IMR-90 (cell line): ENCODE data around the gene TRIM74. TPM values are rescaled to one million over a fixed set of nuclear protein-coding genes. Genes with fewer than 3 reads are reported as not detected.
"Not testable (repeated sequence)": the region's sequence is repeated elsewhere in the genome, so short reads cannot be mapped to it uniquely, and the experiment has no call there.

Experiments
- ATAC-seq: fragments of 200-7000 bp; cut with Tn5 transposase; 2 replicates; pipeline ENCODE4 v1.9.1; 2020; ENCODE audit warnings: low read depth, mild to moderate bottlenecking, moderate library complexity
- BruUV-seq: library from RNA; stranded (reverse); fragments of 400-500 nt; replicated peaks from 2 replicates; lab custom pipeline; 2021; lab: Mats Ljungman, UMichigan
- CTCF ChIA-PET: fragments of 300-600 bp; formaldehyde crosslinking; extraction: SDS; loops from one replicate; lab custom pipeline; 2021; ENCODE audit warnings: antibody characterized with exemption; lab: Yijun Ruan, JAX
- POLR2A ChIA-PET: fragments of 300-600 bp; sonication (Branson Sonifier 250); formaldehyde crosslinking; loops from one replicate; lab custom pipeline; 2022; ENCODE audit warnings: antibody characterized with exemption; ENCODE audit not compliant: unreplicated experiment; lab: Charles Lee
- DNase-seq: peaks from one replicate; pipeline ENCODE4 v3.0.0; 2013
- H2AFZ ChIP-seq: replicated peaks from 2 replicates; pipeline ENCODE3; 2013; ENCODE audit warnings: low read length, mild to moderate bottlenecking; ENCODE audit not compliant: poor library complexity
- H2AK5ac ChIP-seq: 2 replicates; pipeline ENCODE4 v1.6.1; 2013; ENCODE audit warnings: low read depth, low read length, inconsistent platforms
- H2AK9ac ChIP-seq: replicated peaks from 2 replicates; pipeline ENCODE3; 2013; ENCODE audit warnings: mild to moderate bottlenecking, low read depth, low read length, moderate library complexity; ENCODE audit not compliant: poor library complexity
- H2BK120ac ChIP-seq: 2 replicates; pipeline ENCODE4 v1.6.1; 2013; ENCODE audit warnings: low read depth, low read length, inconsistent platforms
- H2BK15ac ChIP-seq: 3 replicates; pipeline ENCODE4 v1.6.1; 2013; ENCODE audit warnings: low read depth, low read length, inconsistent platforms
- H2BK20ac ChIP-seq: 2 replicates; pipeline ENCODE4 v1.6.1; 2013; ENCODE audit warnings: low read depth, mild to moderate bottlenecking, inconsistent platforms, low read length, moderate library complexity
- H2BK5ac ChIP-seq: 2 replicates; pipeline ENCODE4 v1.6.1; 2013; ENCODE audit warnings: mild to moderate bottlenecking, low read depth, low read length, inconsistent platforms; ENCODE audit not compliant: poor library complexity, severe bottlenecking
- H3K14ac ChIP-seq: replicated peaks from 2 replicates; pipeline ENCODE4 v1.6.1; 2013; ENCODE audit warnings: low read depth, low read length, inconsistent platforms
- H3K18ac ChIP-seq: 2 replicates; pipeline ENCODE4 v1.6.1; 2013; ENCODE audit warnings: low read depth, low read length, control low read depth
- H3K23ac ChIP-seq: 2 replicates; pipeline ENCODE4 v1.6.1; 2013; ENCODE audit warnings: low read depth, low read length, inconsistent platforms
- H3K27ac ChIP-seq: 2 replicates; pipeline ENCODE4 v1.5.1; 2013; ENCODE audit warnings: mild to moderate bottlenecking, control low read depth, low read length; ENCODE audit not compliant: insufficient read depth
- H3K27me3 ChIP-seq: 2 replicates; pipeline ENCODE4 v1.6.1; 2013; ENCODE audit warnings: low read length; ENCODE audit not compliant: control insufficient read depth, insufficient read depth
- H3K36me3 ChIP-seq: 2 replicates; pipeline ENCODE4 v1.6.1; 2013; ENCODE audit warnings: low read length, mixed read lengths; ENCODE audit not compliant: control insufficient read depth, insufficient read depth
- H3K4ac ChIP-seq: 2 replicates; pipeline ENCODE4 v1.6.1; 2013; ENCODE audit warnings: low read depth, low read length, inconsistent platforms
- H3K4me1 ChIP-seq: 2 replicates; pipeline ENCODE4 v1.6.1; 2013; ENCODE audit warnings: low read length, mixed read lengths; ENCODE audit not compliant: control insufficient read depth, insufficient read depth
- H3K4me2 ChIP-seq: 2 replicates; pipeline ENCODE4 v1.6.1; 2013; ENCODE audit warnings: low read depth, mild to moderate bottlenecking, control low read depth, low read length, moderate library complexity
- H3K4me3 ChIP-seq: 2 replicates; pipeline ENCODE4 v1.5.1; 2013; ENCODE audit warnings: low read depth, mild to moderate bottlenecking, control low read depth, low read length, moderate library complexity; ENCODE audit not compliant: insufficient read depth
- H3K56ac ChIP-seq: 2 replicates; pipeline ENCODE4 v1.6.1; 2013; ENCODE audit warnings: low read length, inconsistent platforms; ENCODE audit not compliant: insufficient read depth; ENCODE audit errors: extremely low read depth
- H3K79me1 ChIP-seq, 2 experiments: 2 replicates each; pipeline ENCODE4 v1.6.1; 2013; ENCODE audit warnings: low read length in 2 of 2, inconsistent platforms in 1 of 2, low read depth in 1 of 2
- H3K9ac ChIP-seq: 2 replicates; pipeline ENCODE4 v1.6.1; 2013; ENCODE audit warnings: low read depth, low read length, control low read depth
- H3K9me1 ChIP-seq: 2 replicates; pipeline ENCODE4 v1.6.1; 2013; ENCODE audit warnings: low read length, inconsistent platforms; ENCODE audit not compliant: insufficient read depth
- H3K9me3 ChIP-seq: 2 replicates; pipeline ENCODE4 v1.6.1; 2013; ENCODE audit warnings: low read length; ENCODE audit not compliant: control insufficient read depth, insufficient read depth
- H4K20me1 ChIP-seq: 2 replicates; pipeline ENCODE4 v1.6.1; 2013; ENCODE audit warnings: low read length, inconsistent platforms; ENCODE audit not compliant: insufficient read depth
- H4K5ac ChIP-seq: 2 replicates; pipeline ENCODE4 v1.6.1; 2013; ENCODE audit warnings: mild to moderate bottlenecking, low read depth, low read length, control low read depth
- H4K8ac ChIP-seq, 2 experiments: 2 replicates each; pipeline ENCODE4 v1.6.1; 2013; ENCODE audit warnings: low read depth in 2 of 2, low read length in 2 of 2, control low read depth in 1 of 2, inconsistent platforms in 1 of 2
- H4K91ac ChIP-seq: 2 replicates; pipeline ENCODE4 v1.6.1; 2013; ENCODE audit warnings: low read depth, low read length, inconsistent platforms; ENCODE audit not compliant: insufficient read depth
- WGBS, 2 experiments: methylation state at CpG; one replicate each; pipeline versions ENCODE4 v1.1.5 to v1.1.7; 2013; ENCODE audit warnings: missing lambda C conversion rate in 2 of 2; ENCODE audit not compliant: insufficient read length in 1 of 2; ENCODE audit errors: extremely low coverage in 2 of 2; 5-methylcytosine and 5-hydroxymethylcytosine counted together
- dilution Hi-C: fragments of 300-500 bp; cut with HindIII; formaldehyde crosslinking; loops from one replicate; pipeline ENCODE4 v1.14.3; 2018; ENCODE audit warnings: low sequenced_read_pairs; ENCODE audit not compliant: unreplicated experiment
- in situ Hi-C: fragments of 300-500 bp; cut with MboI; formaldehyde crosslinking; loops from 3 replicates; pipeline ENCODE4 v1.14.3; 2019; ENCODE audit warnings: low sequenced_read_pairs, inconsistent platforms, mixed read lengths
- intact Hi-C: fragments of 100-400 bp; cut with micrococcal nuclease; formaldehyde crosslinking; loops from 2 replicates; pipeline ENCODE4 v1.10.0; 2022
- polyA plus RNA-seq, 3 experiments: library from polyadenylated mRNA; depleted of rRNA; stranded (reverse); fragments of >200 nt; gene quantifications; 2 replicates each; pipeline ENCODE4 v1.2.3, GENCODE V29; 2012; ENCODE audit warnings: low replicate concordance in 1 of 3
- total RNA-seq: library from RNA; depleted of rRNA; stranded (reverse); fragments of >200 nt; gene quantifications from 2 replicates; pipeline ENCODE4 v1.2.3, GENCODE V29; 2012

TRIM74 gene
- total and polyA plus RNA-seq, 2 of the 4 experiments (the other 2 are of a cell fraction): 0.17 TPM; not detected in 1

DNA sequence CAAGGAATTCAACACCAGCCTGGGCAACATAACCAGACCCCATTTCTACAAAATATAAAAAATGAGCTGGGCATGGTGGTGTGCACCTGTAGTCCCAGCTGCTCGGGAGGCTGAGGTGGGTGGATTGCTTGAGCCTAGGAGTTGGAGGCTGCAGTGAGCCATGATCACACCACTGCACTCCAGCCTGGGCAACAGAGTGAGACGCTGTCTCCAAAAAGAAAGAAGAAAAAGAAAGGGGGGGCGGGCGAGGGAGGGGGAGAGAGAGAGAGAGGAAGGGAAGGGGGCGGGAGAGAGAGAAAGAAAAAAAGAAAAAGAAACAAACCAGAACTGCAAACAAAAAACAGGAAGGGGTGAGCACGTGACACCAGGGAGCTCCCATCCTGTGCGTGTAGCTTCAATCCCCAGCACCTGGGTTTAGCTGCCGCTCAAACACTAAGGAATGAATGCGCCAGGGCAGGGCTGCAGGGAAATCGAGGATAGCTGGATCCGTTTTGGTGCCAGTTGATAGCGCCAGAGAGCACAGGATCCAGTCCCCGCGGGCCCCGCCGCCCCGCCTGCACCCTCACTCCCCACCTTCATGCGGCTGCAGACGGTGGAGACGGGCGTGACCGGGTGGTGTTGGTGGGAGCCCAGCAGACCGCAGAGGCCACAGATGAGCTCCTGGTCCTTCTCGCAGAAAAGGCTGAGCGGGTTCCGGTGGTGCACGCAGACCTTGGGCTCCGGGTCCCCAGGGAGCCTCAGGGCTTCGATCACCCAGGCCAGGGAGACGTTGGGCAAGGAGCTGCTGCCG, 3.9 kb downstream of the TRIM74 start:
- H3K27me3 ChIP-seq, H2AFZ ChIP-seq, CTCF ChIA-PET, H2AK9ac ChIP-seq, H2BK15ac ChIP-seq, H2AK5ac ChIP-seq, H3K56ac ChIP-seq, H2BK20ac ChIP-seq, intact Hi-C loops, H3K14ac ChIP-seq, H3K9ac ChIP-seq, in situ Hi-C loops, H3K27ac ChIP-seq, H3K4me3 ChIP-seq, H2BK120ac ChIP-seq, H4K91ac ChIP-seq, H3K79me1 ChIP-seq, H3K23ac ChIP-seq, H3K9me3 ChIP-seq, H4K20me1 ChIP-seq, H3K9me1 ChIP-seq, H4K8ac ChIP-seq, DNase-seq, H3K4ac ChIP-seq, H3K4me2 ChIP-seq, H3K18ac ChIP-seq, H3K4me1 ChIP-seq, H4K5ac ChIP-seq, POLR2A ChIA-PET, dilution Hi-C loops, H2BK5ac ChIP-seq, BruUV-seq, H3K36me3 ChIP-seq: not testable (repeated sequence)
- ATAC-seq: peak; percentile 32
- no CpG with 5 or more reads among the region's 31 CpGs for WGBS, 2 experiments

GRCh38 chr7:72963056-72963455, 6.2 kb downstream of the TRIM74 start:
- no CpG with 5 or more reads among the region's 8 CpGs for WGBS, 2 experiments
- H4K91ac ChIP-seq, H2BK120ac ChIP-seq: not testable (repeated sequence)

More at GRCh38 chr7:72963056-72963455, 6.2 kb downstream of the TRIM74 start:
- H3K4me2 ChIP-seq, POLR2A ChIA-PET, H3K4ac ChIP-seq, H3K9ac ChIP-seq, H3K36me3 ChIP-seq, BruUV-seq, H3K18ac ChIP-seq, DNase-seq, H3K4me1 ChIP-seq, H3K27me3 ChIP-seq, dilution Hi-C loops, H3K9me3 ChIP-seq, H3K9me1 ChIP-seq, H3K4me3 ChIP-seq, H3K14ac ChIP-seq, intact Hi-C loops, H2AK9ac ChIP-seq, H3K27ac ChIP-seq, H2AK5ac ChIP-seq, H3K56ac ChIP-seq, H2BK5ac ChIP-seq, H2AFZ ChIP-seq, H2BK20ac ChIP-seq, H2BK15ac ChIP-seq, H3K79me1 ChIP-seq, CTCF ChIA-PET, H4K8ac ChIP-seq, H4K20me1 ChIP-seq, H4K5ac ChIP-seq, in situ Hi-C loops, ATAC-seq, H3K23ac ChIP-seq: not testable (repeated sequence)
